ENCODE measurements around the gene GIPC1. TPM values are rescaled to one million over a fixed set of nuclear protein-coding genes. Genes with fewer than 3 reads are reported as not detected.

GIPC1 gene
- polyA plus RNA-seq, 1 of the 3 experiments (the other 2 are of a cell fraction) = 144 TPM

GRCh38 chr19:14545716-14546082 is 49.8 kb upstream of the GIPC1 start:
- Histone ChIP-seq H3K27me3 (ENCODE audit: insufficient read depth) (no peaks in the 10 kb centered on the region), H3F3A (replicated peaks; ENCODE audit: insufficient read depth) (no peaks in the 10 kb centered on the region), H3K4me3 (ENCODE audit: low read depth in 2 of 2, low read length in 1 of 2) (no peak overlapping the region), H2AFZ (ENCODE audit: low read depth) (no peak overlapping the region), H3K9ac (no peak overlapping the region), H3K9me3 (no peaks in the 10 kb centered on the region), H3K4me2 (no peak overlapping the region), H3K9me2 (no peaks in the 10 kb centered on the region), H4K20me1 (ENCODE audit: insufficient read depth) (no peaks in the 10 kb centered on the region), H3K79me2 (ENCODE audit: insufficient read depth) (peaks cover 40% of the 10 kb centered on the region), H3K36me3 (replicated peaks in 1 of 2; ENCODE audit: control insufficient read depth in 1 of 2, insufficient read depth in 2 of 2, low read length in 1 of 2) (no peaks in the 10 kb centered on the region), H3K27ac (ENCODE audit: low read depth in 2 of 2, low read length in 1 of 2) (no peak overlapping the region), H3K4me1 (ENCODE audit: control insufficient read depth in 1 of 2, insufficient read depth in 2 of 2, low read depth in 1 of 2, low read length in 1 of 2) (peaks cover 0 to 4% of the 10 kb centered on the region in 2 experiments; a peak in 1 of 4 replicates)
- POLR2A ChIA-PET = no interaction called here
- TF ChIP-seq RCOR1 (IDR thresholded peaks at IDR 0.05; ENCODE audit: low read length) (no peak), FOXM1 (IDR thresholded peaks at IDR 0.05; ENCODE audit: low read depth) (no peak), RAD21 (IDR thresholded peaks at IDR 0.05; ENCODE audit: low read length) (no peak), RFX5 (IDR thresholded peaks at IDR 0.05; ENCODE audit: low read length) (no peak), USF1 (IDR thresholded peaks at IDR 0.05; ENCODE audit: borderline replicate concordance, low read depth) (no peak), TCF12 (IDR thresholded peaks at IDR 0.05) (no peak), TEAD4 (IDR thresholded peaks at IDR 0.05; ENCODE audit: borderline replicate concordance, insufficient read depth) (no peak), RXRA (IDR thresholded peaks at IDR 0.05; ENCODE audit: borderline replicate concordance, low read depth) (no peak), EZH2phosphoT487 (IDR thresholded peaks at IDR 0.05; ENCODE audit: borderline replicate concordance, low read depth) (no peak), TAF1 (IDR thresholded peaks at IDR 0.05; ENCODE audit: borderline replicate concordance, low read depth, low read length) (no peak), PBX3 (IDR thresholded peaks at IDR 0.05) (no peak), NRF1 (IDR thresholded peaks at IDR 0.05; ENCODE audit: low read depth, low read length) (no peak), ZBTB33 (IDR thresholded peaks at IDR 0.05; ENCODE audit: borderline replicate concordance, low read depth) (no peak), FOSL2 (IDR thresholded peaks at IDR 0.05; ENCODE audit: borderline replicate concordance, low read depth) (no peak), CHD2 (IDR thresholded peaks at IDR 0.05; ENCODE audit: low read length, partially characterized antibody) (no peak), YY1 (IDR thresholded peaks at IDR 0.05; ENCODE audit: low read depth) (no peak)
- DNase-seq = no peak
- 96% methylated on average over 8 of the region's 9 CpGs for WGBS (ENCODE audit: low lambda C conversion rate)
- CTCF ChIA-PET = interaction anchor here (1.3 to 3.5 kb wide), 2 partner anchors 9 to 11 kb away, joined by 3 to 35 read pairs; no protein-coding TSS in a partner anchor
